HG02840 (cell line): ENCODE results near the gene VPS39.
"Not testable (repeated sequence)": the region's sequence is repeated elsewhere in the genome, so short reads cannot be mapped to it uniquely, and the experiment has no call there.

Experiments
- ATAC-seq: cut with Tn5 transposase; IDR thresholded peaks from one replicate; pipeline ENCODE4 v1.9.1; 2021; ENCODE audit warnings: mild to moderate bottlenecking, moderate library complexity, moderate number of reproducible peaks; ENCODE audit not compliant: unreplicated experiment, low FRiP score

The VPS39 gene, protein sequence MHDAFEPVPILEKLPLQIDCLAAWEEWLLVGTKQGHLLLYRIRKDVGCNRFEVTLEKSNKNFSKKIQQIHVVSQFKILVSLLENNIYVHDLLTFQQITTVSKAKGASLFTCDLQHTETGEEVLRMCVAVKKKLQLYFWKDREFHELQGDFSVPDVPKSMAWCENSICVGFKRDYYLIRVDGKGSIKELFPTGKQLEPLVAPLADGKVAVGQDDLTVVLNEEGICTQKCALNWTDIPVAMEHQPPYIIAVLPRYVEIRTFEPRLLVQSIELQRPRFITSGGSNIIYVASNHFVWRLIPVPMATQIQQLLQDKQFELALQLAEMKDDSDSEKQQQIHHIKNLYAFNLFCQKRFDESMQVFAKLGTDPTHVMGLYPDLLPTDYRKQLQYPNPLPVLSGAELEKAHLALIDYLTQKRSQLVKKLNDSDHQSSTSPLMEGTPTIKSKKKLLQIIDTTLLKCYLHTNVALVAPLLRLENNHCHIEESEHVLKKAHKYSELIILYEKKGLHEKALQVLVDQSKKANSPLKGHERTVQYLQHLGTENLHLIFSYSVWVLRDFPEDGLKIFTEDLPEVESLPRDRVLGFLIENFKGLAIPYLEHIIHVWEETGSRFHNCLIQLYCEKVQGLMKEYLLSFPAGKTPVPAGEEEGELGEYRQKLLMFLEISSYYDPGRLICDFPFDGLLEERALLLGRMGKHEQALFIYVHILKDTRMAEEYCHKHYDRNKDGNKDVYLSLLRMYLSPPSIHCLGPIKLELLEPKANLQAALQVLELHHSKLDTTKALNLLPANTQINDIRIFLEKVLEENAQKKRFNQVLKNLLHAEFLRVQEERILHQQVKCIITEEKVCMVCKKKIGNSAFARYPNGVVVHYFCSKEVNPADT

DNA sequence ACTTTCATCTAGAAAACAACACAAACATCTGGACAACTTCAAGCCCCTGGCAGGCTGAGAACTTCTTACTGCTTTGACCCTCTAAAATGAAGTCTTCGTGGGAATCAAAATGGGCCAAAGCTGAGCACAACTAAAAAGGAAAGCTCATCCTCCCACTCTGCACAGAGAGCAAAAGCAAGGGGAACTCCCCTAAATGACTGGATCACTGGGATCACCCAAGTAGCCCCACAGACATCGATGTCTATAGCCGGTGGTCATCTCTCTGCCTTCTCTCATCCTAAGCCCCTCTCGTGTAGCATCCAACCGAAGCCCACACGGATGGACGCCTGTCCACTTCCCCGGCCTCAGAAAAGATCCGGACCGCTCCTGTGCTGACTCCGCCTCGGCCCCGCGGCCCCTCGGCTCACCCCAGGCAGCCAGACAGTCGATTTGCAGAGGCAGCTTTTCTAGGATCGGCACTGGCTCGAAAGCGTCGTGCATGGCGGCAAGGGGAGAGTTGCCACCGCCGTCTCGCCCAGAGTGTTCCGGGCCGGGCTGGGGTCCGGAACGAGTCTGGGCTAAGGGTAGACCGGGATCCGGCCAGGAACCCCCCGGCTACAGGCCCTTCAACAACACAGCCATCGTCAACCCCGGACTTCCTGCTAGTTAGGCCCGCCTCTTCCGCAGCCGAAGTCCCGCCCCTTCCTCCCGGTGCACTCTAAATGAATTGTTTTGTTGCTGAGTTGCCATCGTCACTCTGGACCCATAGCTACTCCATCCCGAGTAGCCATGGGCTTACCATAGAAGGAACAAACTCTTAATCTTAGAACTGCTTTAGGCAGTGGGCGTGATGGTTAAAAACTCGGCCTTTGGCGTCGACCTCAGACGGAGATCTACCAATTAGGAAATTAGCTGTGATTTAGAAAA is at the start of gene VPS39:
TSS of gene VPS39 (minus strand) at position 631 of the 906 bp plus-strand sequence. CDS start at position 480, 151 bp downstream.
- ATAC-seq, result peak; percentile 68

- ATAC-seq, result no peak
Observed at GRCh38 chr15:42253300-42253699, 45.2 kb upstream of the VPS39 start.

DNA sequence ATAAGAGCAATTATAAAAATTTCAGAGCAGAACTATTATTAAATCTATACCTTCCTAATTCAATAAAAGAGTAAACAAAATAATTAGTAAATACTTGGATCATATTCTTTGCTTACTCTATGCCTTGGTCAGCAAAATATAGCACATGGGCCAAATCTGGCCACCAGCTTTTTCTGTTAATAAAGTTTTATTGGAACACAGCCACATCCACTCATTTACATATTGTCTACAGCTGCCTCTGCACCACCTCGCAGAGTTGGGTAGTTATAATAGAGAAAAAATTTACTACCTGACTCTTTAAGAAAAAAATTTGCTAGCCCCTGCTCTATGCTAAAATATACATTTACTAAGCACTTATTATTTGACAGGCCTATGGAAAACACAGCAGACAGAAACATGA is 32.7 kb upstream of the VPS39 start:
- ATAC-seq, result no peak

DNA sequence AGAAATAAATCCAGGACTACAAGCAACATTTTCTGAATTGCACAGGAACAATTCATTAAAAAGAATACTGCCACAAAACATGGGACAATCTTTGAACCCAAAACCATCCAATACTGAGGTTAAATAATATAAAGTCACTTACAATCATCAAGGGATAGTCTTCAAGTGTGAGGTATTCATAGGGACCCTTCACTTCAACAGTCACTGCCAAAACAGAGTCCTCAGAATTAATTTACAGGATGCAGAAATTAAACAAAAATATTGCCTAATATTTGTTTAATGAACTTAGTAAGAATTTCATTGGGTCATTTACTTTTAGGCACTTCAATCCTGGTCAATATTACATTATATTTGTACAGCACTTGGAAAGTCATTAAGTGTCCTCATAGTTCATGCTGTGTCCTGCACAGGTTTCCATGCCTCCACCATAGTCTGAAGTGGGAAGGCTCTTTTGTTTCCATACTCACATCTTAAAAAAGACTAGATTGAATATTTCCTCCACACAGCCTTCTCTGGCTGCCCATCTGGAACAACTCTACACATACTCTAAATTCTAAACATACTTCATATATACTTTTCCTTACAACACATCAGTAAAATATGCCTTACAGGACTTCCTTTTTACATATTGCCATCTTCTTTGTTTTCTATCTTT is 31.6 kb upstream of the VPS39 start:
- no peak for ATAC-seq

DNA sequence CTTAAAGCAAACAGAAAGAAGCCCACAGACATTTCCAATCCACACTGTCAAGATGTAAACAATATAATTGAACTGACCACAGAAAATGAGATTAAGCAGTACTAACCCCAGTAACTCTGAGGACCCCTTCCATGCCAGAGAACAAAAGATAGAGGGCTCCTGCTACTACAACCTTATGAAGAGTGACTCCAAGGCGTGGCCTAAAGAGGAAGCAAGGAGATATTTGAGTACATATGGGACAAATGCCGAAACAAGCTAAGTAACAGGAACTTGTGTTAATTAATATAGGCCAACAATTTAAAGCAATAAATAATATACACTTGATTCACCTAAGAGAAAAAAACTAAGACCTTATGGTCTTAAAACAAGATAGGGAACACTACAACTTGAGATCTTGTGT is 25.0 kb upstream of the VPS39 start:
- no peak for ATAC-seq

- no peak for ATAC-seq
Observed at GRCh38 chr15:42232606-42233005, 24.5 kb upstream of the VPS39 start.

DNA sequence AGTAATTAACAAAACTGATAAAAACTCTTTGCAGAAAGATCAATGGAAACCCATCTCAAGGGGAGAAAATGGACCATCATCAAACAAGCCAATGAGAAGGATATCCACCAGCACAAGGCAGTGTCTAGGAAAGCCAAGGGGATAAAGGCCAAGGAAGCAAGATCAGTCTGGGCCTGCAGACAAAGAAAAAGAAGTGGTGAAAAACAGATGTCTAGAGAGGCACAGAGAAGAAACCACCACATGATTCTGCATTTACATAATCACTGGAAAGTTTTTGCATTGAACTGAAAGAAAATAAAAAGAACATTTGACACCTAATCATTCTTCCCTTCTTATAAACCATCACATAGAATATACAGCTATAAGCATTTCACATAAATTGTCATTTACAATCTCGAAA is 23.0 kb upstream of the VPS39 start:
- ATAC-seq, result no peak

DNA sequence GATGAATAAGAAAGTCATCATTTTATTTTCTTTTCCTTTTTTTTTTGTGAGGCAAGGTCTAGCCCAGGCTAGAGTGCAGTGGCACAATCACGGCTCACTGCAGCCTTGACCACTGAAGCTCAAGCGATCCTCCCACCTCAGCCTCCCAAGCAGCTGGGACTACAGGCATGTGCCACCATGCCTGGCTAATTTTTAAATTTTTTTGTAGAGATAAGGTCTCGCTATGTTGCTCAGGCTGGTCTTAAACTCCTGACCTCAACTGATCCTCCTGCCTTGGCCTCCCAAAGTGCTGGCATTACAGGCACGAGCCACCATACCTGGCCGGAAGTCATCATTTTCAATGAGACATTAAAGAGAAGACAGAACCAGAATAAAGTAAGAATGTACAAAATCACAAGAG is 20.9 kb upstream of the VPS39 start:
- ATAC-seq, result not testable (repeated sequence)

GRCh38 chr15:42228036-42228435 is 19.9 kb upstream of the VPS39 start:
- no peak for ATAC-seq

- no peak for ATAC-seq
Observed at GRCh38 chr15:42226648-42227047, 18.5 kb upstream of the VPS39 start.

DNA sequence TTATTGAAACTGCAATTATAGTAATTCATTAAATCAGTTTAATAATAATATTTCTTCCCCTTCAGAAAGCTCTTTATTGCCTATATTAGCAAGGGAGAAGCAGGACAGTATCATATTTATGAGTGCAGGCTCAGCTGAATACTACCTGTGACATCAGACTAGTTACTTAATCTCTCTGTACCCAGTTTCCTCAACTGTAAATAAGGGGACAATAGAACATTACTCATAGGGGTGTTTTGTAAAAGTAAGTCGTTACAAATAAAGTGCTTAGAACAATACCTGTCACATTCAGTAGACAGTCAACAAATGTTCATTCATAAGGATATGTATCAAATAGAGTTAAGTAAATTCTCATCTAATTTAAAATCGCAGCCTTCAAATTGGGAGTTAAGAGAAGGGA is 12.1 kb upstream of the VPS39 start:
- no peak for ATAC-seq

DNA sequence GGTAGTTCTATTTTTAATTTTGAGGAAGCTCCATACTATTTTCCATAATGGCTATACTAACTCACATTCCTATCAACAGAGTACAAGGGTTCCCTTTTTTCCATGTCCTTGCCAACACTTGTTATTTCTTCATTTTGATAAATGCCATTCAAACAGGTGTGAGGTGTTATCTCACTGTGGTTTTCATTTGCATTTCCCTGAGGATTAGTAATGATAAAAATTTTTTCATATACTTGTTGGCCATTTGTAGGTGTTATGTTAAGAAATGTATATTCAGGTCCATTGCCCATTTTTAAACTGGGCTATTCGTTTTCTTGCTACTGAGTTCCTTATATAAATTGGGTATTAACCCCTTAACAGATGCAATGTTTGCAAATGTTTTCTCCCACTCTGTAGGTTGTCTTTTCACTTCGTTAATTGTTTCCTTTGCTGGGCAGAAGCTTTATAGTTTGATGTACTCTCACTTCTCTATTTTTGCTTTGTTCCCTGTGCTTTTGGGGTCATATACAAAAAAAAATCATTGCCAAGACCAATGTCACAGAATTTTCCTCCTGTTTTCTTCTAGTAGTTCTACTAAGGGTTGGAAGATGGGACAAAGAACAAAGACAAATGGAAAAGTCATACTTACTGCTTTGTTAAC is 11.0 kb upstream of the VPS39 start:
- ATAC-seq, result no peak

- no peak for ATAC-seq
Observed at GRCh38 chr15:42217568-42217967, 9.5 kb upstream of the VPS39 start.

DNA sequence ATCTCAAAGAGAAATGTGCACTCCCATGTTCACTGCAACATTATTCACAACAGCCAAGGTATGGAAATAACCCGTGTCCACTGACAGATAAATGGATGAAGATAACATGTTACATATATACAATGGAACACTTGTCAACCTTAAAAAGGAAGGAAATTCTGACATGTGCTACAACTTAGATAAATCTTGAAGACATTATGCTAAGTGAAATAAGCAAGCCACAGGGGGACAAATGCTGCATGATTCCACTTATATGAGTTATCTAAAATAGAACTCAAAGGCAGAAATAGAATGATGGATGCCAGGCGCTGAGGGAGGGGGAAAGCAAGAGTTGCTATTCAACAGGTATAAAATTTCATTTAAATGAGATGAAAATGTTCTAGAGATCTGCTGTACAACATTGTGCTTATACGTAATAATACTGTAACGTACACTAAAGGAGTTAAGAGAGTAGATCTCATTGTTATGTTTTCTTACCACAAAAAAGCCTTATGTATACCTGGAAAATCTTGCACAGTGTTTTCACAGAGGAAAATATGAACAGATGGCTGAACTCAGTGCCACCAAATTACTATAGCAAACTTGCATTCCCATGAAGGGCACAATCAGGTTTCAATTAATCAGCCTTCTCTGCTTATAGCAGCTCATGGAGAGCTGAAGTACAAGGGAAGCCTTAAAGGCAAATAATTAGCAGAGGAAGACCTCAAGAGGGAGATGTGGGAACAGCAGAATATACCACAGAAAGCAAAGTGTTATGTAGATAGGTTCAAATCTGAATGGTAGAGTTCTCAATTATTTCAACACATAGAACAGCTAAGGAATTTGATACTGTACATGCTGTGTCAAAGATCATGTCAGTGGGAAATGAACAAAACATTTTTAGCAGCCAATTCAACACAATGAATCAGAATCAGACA is 8.1 kb upstream of the VPS39 start:
- ATAC-seq, result no peak

DNA sequence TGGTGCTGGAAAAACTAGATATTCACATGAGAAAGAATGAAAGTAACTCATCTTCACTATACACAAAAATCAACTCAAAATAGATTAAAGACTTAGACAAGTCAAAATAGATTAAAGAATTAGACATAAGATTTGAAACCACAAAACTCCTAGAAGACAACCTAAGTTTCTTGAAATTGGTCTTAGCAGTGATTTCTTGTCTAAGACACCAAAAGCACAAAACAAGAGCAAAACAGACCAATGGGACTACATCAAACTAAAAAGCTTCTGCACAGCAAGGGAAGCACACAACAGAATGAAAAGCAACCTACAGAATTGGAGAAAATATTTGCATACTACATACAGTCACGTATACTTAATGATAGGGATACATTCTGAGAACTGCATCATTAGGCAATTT is 6.5 kb upstream of the VPS39 start:
- ATAC-seq, result no peak

GRCh38 chr15:42213511-42213910 is 5.4 kb upstream of the VPS39 start:
- ATAC-seq, result no peak

DNA sequence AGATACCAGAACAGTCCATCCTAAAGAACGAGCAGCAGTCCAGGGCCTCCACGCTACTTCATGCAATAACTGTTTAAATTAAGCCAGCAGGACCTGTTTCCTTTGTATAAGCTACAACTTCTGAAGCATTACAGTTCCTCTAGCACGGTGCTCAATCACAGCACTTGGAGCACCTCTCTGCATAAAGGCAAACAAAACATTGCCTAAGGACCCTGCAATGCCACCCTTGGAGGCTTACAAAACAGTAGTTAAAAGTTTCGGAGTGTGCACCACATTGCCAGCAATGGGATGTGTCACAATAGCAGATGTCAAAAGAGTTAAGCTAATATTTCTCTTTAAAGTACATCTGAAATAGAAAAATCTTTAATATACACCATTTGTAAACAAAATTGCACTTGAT is 2.6 kb upstream of the VPS39 start:
- ATAC-seq, result no peak

- ATAC-seq, result no peak
Observed at GRCh38 chr15:42206406-42206805, 1.7 kb downstream of the VPS39 start.

DNA sequence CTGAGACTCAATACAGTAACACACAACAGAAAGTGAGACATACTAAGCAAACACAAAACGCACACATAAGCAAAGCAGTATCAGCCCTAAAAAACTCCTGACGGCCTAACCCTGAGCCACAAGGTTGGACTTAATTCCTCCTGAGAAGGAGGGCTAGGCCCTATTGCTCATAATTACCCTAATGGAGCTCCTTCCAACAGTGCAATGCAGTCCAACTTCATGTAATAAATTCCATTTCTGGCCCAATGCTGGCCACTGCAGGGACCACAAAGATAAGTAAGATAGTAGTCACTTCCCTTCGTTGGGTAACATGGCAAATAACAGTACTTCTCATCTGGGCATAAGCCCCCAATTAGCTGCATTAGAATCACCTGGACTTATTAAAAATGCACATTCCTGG is 4.2 kb downstream of the VPS39 start:
- ATAC-seq, result no peak
